ENCODE measurements around the gene PPAT.

The PPAT gene

DNA sequence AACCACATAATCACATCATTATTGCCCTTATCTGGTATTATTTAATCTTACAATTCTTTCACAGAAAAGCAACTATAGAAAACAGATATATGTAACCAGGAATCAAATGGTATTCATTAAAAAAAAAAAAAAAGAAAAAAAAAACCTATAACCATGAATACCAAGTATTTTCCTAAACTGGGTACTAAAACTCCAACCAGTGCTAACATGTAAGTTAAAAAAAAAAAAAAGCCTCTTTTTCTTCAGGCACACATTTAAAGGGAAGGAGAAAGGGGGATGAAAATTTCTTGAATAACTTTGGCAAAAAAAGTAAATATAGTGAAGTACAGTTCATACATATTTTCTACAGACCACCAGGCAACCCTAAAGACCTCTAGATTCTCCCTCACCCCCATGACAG lies 2.1 kb downstream of the PPAT start:
- no peak for DNase-seq

- no peak for DNase-seq
Measured at GRCh38 chr4:56430203-56430602, 5.2 kb downstream of the PPAT start.

DNA sequence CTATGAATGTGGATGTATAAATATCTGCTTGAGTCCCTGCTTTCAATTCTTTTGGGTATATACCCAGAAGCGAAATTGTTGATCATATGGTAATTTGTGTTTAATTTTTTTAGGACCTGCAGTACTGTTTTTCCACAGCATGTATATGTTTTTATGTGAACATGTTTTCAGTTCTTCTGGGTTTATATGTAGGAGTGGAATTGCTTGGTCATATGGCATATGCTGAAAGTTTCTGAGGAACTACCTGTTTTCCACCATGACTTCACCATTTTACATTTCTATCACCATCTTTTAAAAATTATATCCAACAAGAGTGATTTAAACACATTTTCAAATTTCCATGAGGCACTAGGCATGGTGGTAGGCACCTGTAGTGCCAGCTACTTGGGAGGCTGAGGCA lies 8.2 kb downstream of the PPAT start:
- no peak for DNase-seq

DNA sequence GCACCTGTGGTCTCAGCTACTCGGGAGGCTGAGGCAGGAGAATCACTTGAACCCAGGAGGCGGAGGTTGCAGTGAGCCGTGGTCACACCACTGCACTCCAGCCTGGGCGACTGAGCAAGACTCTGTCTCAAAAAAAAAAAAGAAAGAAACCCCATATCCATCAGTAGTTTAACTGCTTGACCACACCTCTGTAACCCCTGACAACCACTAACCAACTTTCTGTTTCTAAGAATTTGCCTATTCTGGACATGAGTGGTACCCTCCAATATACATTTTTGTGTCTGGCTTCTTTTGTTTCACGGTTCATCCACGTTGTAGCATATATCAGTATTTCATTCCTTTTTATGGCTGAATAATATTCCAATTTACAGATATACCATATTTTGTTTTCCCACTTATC lies 9.1 kb downstream of the PPAT start:
- DNase-seq = no peak

DNA sequence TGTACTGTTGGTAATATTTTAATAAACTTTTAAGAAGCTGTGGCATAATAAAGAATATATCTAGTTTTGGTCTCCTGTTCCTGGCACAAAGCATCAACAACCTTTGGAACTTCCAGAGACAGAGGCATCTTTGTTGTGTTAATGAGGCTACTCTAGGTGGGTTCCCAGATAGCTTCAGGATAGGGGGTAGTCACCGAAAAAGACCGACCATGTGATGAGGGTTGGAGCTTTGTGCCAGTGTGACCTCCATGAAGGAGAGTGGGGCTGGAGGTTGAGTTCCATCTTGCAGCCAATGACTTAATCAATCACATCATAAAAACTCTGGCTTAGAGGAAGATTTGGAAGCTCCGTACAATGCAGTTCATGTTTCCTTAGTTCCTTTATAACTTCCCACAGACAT lies 9.9 kb downstream of the PPAT start:
- no peak for DNase-seq

- DNase-seq = no peak
Measured at GRCh38 chr4:56424697-56425514, 10.5 kb downstream of the PPAT start.

- no peak for DNase-seq
Measured at GRCh38 chr4:56424176-56424575, 11.2 kb downstream of the PPAT start.

GRCh38 chr4:56417396-56417795 lies 18.0 kb downstream of the PPAT start:
- no peak for DNase-seq

- no peak for DNase-seq
Measured at GRCh38 chr4:56416349-56416748, 19.1 kb downstream of the PPAT start.

GRCh38 chr4:56414135-56414670 lies 21.2 kb downstream of the PPAT start:
- no peak for DNase-seq

GRCh38 chr4:56410247-56411062 lies 25.0 kb downstream of the PPAT start:
- peak; percentile 79 for DNase-seq

- DNase-seq = no peak
Measured at GRCh38 chr4:56409511-56410090, 25.8 kb downstream of the PPAT start.

GRCh38 chr4:56408978-56409377 lies 26.4 kb downstream of the PPAT start:
- DNase-seq = no peak

GRCh38 chr4:56406151-56406550 lies 29.3 kb downstream of the PPAT start:
- no peak for DNase-seq

DNA sequence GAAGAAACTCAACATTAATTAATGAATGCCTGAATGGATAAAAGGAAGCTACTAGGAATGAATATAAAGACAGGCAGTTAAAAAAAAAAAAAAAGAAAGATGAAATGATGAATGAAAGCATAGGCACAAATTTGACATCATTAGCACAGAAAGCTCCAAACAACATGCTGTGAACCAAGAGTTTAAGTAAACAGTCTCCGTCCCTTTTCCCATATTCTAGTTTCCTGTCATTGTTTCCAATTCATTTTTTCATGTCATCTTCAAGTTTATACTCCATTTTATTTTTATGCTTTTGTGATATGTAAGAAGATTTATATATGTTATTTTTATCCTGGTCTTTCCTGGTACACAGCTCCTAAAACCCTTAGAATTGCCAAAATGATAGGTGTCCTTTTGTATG lies 30.4 kb downstream of the PPAT start:
- no peak for DNase-seq

DNA sequence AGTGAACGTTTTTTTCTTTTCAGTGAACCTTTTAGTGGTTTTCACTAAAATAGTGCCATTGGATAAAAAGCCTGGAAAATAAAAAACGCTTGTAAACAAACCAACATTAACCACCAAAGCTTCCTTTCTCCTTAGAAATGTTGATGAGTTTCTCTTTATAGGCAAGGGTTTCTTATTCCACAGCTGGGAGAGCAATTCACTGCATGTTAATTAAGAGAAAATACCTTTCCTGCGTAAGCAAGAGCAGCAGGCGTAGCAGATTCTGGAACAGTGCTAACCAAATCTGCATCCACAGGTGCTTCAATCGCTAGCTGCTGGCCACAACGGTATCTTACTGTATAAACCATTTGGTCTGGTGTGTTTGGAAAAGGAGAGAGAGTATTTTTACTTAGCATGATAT lies 34.9 kb downstream of the PPAT start:
- no peak for DNase-seq

- no peak for DNase-seq
Measured at GRCh38 chr4:56391270-56391669, 44.1 kb downstream of the PPAT start.

GRCh38 chr4:56389558-56389957 lies 45.9 kb downstream of the PPAT start:
- no peak for DNase-seq

GRCh38 chr4:56388306-56388705 lies 47.1 kb downstream of the PPAT start:
- DNase-seq = no peak

GRCh38 chr4:56387023-56388001 lies 48.1 kb downstream of the PPAT start, which contains the start of gene AASDH:
TSS of gene AASDH (minus strand) at chr4:56387491. CDS start at chr4:56384299, 3,192 bp downstream.
- peak; percentile 89 for DNase-seq

DNA sequence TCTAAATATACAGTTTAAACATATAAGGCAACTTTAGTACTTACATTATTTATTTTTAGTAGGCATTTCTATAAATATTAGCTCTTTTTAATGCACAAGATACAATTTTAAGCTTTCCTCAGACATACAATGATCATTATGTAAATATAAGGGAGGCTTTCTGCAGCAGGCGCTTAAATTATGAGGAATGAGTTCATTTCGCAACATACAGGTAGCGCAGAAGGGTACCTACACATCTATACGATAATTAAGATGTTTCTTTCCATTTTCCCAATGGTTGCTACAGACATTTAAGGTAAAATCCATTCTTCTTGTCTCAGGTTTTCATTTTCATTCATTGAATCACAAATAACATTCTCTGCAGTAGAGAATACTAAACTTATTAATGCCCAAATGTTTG lies 49.3 kb downstream of the PPAT start:
- DNase-seq = no peak

DNA sequence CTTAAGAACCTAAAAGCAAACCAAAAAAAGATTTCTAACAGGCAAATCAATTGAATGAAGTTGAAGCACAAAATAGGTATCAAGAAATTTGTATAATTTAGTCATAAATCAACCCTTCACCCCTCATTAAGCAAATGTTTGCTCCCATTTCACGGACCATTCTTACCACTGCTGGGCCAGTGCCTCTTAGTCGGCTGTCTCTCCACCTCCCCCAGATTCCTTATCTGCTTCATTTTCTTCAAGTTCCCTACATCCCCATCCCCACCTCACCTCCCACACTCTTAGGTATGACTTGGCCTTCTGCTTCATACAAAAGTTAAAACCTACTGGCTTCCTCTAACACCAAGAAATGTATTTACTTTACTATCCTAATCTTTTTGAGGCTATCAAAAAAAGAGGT lies 60.0 kb downstream of the PPAT start:
- DNase-seq = no peak

Data from DMS79 treated with DMSO at 0.1 percent for 48 hours (cell line).